Right forelimb (tissue), 1 donor: ENCODE measurements around the gene GJD4.

Experiments
- DNase-seq: peaks from one replicate; pipeline ENCODE4 v3.0.0-alpha.2; 2018

Gene GJD4

GRCh38 chr10:35605191-35605590 is at the start of gene GJD4:
TSS of gene GJD4 (plus strand) at chr10:35605341. CDS start at chr10:35605568, 227 bp downstream.
- DNase-seq = no peak

GRCh38 chr10:35555962-35556930 is 48.9 kb upstream of the GJD4 start:
- DNase-seq = no peak

- no peak for DNase-seq
Measured at GRCh38 chr10:35558276-35558675, 46.9 kb upstream of the GJD4 start.

GRCh38 chr10:35559416-35559815 is 45.7 kb upstream of the GJD4 start:
- DNase-seq = no peak

GRCh38 chr10:35561715-35562114 is 43.4 kb upstream of the GJD4 start:
- no peak for DNase-seq

- DNase-seq = no peak
Measured at GRCh38 chr10:35562427-35562826, 42.7 kb upstream of the GJD4 start.

GRCh38 chr10:35563261-35563891 is 41.8 kb upstream of the GJD4 start:
- peak; percentile 70 for DNase-seq

- DNase-seq = no peak
Measured at GRCh38 chr10:35564341-35564968, 40.7 kb upstream of the GJD4 start.

- DNase-seq = no peak
Measured at GRCh38 chr10:35565602-35566081, 39.5 kb upstream of the GJD4 start.

- DNase-seq = no peak
Measured at GRCh38 chr10:35567951-35568350, 37.2 kb upstream of the GJD4 start.

- no peak for DNase-seq
Measured at GRCh38 chr10:35568483-35569015, 36.6 kb upstream of the GJD4 start.

- DNase-seq = no peak
Measured at GRCh38 chr10:35569111-35569707, 35.9 kb upstream of the GJD4 start.

- no peak for DNase-seq
Measured at GRCh38 chr10:35569836-35570235, 35.3 kb upstream of the GJD4 start.

- DNase-seq = no peak
Measured at GRCh38 chr10:35570397-35570796, 34.7 kb upstream of the GJD4 start.

- no peak for DNase-seq
Measured at GRCh38 chr10:35572583-35572982, 32.6 kb upstream of the GJD4 start.

- no peak for DNase-seq
Measured at GRCh38 chr10:35573796-35574195, 31.3 kb upstream of the GJD4 start.

- no peak for DNase-seq
Measured at GRCh38 chr10:35574924-35575352, 30.2 kb upstream of the GJD4 start.

GRCh38 chr10:35575640-35576039 is 29.5 kb upstream of the GJD4 start:
- DNase-seq = no peak

GRCh38 chr10:35576730-35577129 is 28.4 kb upstream of the GJD4 start:
- no peak for DNase-seq

- DNase-seq = no peak
Measured at GRCh38 chr10:35577926-35578617, 27.1 kb upstream of the GJD4 start.

- DNase-seq = no peak
Measured at GRCh38 chr10:35578618-35578956, 26.6 kb upstream of the GJD4 start.

- no peak for DNase-seq
Measured at GRCh38 chr10:35579116-35579515, 26.0 kb upstream of the GJD4 start.
